HUES64 (cell line): ENCODE measurements around the gene BRF1.

Experiments used
- H3K27ac ChIP-seq: 2 replicates; pipeline ENCODE4 v1.7.0; 2013; ENCODE audit warnings: low read depth, low read length, inconsistent platforms
- H3K27me3 ChIP-seq: 2 replicates; pipeline ENCODE4 v1.6.1; 2013; ENCODE audit warnings: mild to moderate bottlenecking, low read length; ENCODE audit not compliant: insufficient read depth
- H3K36me3 ChIP-seq: 2 replicates; pipeline ENCODE4 v1.6.1; 2013; ENCODE audit warnings: mild to moderate bottlenecking, low read length; ENCODE audit not compliant: insufficient read depth
- H3K4me1 ChIP-seq: 2 replicates; pipeline ENCODE4 v1.6.1; 2013; ENCODE audit warnings: mild to moderate bottlenecking, low read length, moderate library complexity; ENCODE audit not compliant: insufficient read depth
- H3K4me3 ChIP-seq: 2 replicates; pipeline ENCODE4 v1.5.1; 2013; ENCODE audit warnings: mild to moderate bottlenecking, low read length, moderate library complexity
- H3K9ac ChIP-seq: 2 replicates; pipeline ENCODE4 v1.6.1; 2013; ENCODE audit warnings: mild to moderate bottlenecking, low read depth, low read length
- H3K9me3 ChIP-seq: 2 replicates; pipeline ENCODE4 v1.6.1; 2013; ENCODE audit warnings: low read depth, low read length; ENCODE audit not compliant: insufficient read depth
- WGBS: fragments of 150-250, 120-280 bp; methylation state at CpG from one replicate; pipeline ENCODE4 v1.1.7; 2013; ENCODE audit warnings: missing lambda C conversion rate; 5-methylcytosine and 5-hydroxymethylcytosine counted together

BRF1 gene

GRCh38 chr14:105210266-105211025 lies 90.4 kb downstream of the BRF1 start:
- H3K27ac ChIP-seq = no peak overlapping the region
- no peaks in the 10 kb centered on the region for H3K9me3 ChIP-seq
- no peaks in the 10 kb centered on the region for H3K27me3 ChIP-seq
- 94% methylated on average over 30 of the region's 30 CpGs for WGBS
- no peaks in the 10 kb centered on the region for H3K4me1 ChIP-seq
- H3K4me3 ChIP-seq = no peak overlapping the region
- 0 out of 2 replicates have a peak, but pooled peaks cover 8% of the 10 kb centered on the region for H3K36me3 ChIP-seq
- H3K9ac ChIP-seq = no peak overlapping the region

GRCh38 chr14:105209646-105210045 lies 91.2 kb downstream of the BRF1 start:
- no peak overlapping the region for H3K9ac ChIP-seq
- H3K4me1 ChIP-seq = no peaks in the 10 kb centered on the region
- no peak overlapping the region for H3K4me3 ChIP-seq
- H3K27ac ChIP-seq = no peak overlapping the region
- 95% methylated on average over 16 of the region's 16 CpGs for WGBS
- no peaks in the 10 kb centered on the region for H3K27me3 ChIP-seq
- H3K9me3 ChIP-seq = no peaks in the 10 kb centered on the region
- H3K36me3 ChIP-seq = 0 out of 2 replicates have a peak, but pooled peaks cover 8% of the 10 kb centered on the region

GRCh38 chr14:105209091-105209490 lies 91.7 kb downstream of the BRF1 start:
- H3K27me3 ChIP-seq = no peaks in the 10 kb centered on the region
- 0 out of 2 replicates have a peak, but pooled peaks cover 8% of the 10 kb centered on the region for H3K36me3 ChIP-seq
- no peak overlapping the region for H3K27ac ChIP-seq
- H3K9ac ChIP-seq = no peak overlapping the region
- H3K4me1 ChIP-seq = no peaks in the 10 kb centered on the region
- 94% methylated on average over 8 of the region's 8 CpGs for WGBS
- no peak overlapping the region for H3K4me3 ChIP-seq
- no peaks in the 10 kb centered on the region for H3K9me3 ChIP-seq

- Histone ChIP-seq H3K27me3 (no peaks in the 10 kb centered on the region; the same call in 1 of the 2 replicates), H3K4me1 (no peaks in the 10 kb centered on the region), H3K9ac (no peak overlapping the region), H3K27ac (no peak overlapping the region), H3K9me3 (no peaks in the 10 kb centered on the region), H3K36me3 (0 out of 2 replicates have a peak, but pooled peaks cover 8% of the 10 kb centered on the region), H3K4me3 (no peak overlapping the region)
- WGBS = 94% methylated on average over 12 of the region's 12 CpGs
These were observed 92.1 kb downstream of the BRF1 start for GRCh38 chr14:105208738-105209075.

GRCh38 chr14:105207996-105208737 lies 92.6 kb downstream of the BRF1 start:
- no peaks in the 10 kb centered on the region for H3K4me1 ChIP-seq
- 91% methylated on average over 24 of the region's 25 CpGs for WGBS
- no peak overlapping the region for H3K4me3 ChIP-seq
- no peaks in the 10 kb centered on the region for H3K9me3 ChIP-seq
- no peak overlapping the region for H3K9ac ChIP-seq
- no peaks in the 10 kb centered on the region; the same call in 1 of the 2 replicates for H3K27me3 ChIP-seq
- no peak overlapping the region for H3K27ac ChIP-seq
- H3K36me3 ChIP-seq = 0 out of 2 replicates have a peak, but pooled peaks cover 8% of the 10 kb centered on the region

GRCh38 chr14:105207460-105207901 lies 93.3 kb downstream of the BRF1 start:
- Histone ChIP-seq H3K27me3 (no peaks in the 10 kb centered on the region; the same call in 1 of the 2 replicates), H3K4me3 (no peak overlapping the region), H3K36me3 (0 out of 2 replicates have a peak, but pooled peaks cover 8% of the 10 kb centered on the region), H3K27ac (no peak overlapping the region), H3K4me1 (no peaks in the 10 kb centered on the region), H3K9me3 (no peaks in the 10 kb centered on the region), H3K9ac (no peak overlapping the region)
- 87% methylated on average over 13 of the region's 13 CpGs for WGBS

GRCh38 chr14:105206873-105207272 lies 93.9 kb downstream of the BRF1 start:
- no peak overlapping the region for H3K4me3 ChIP-seq
- no peaks in the 10 kb centered on the region; the same call in 1 of the 2 replicates for H3K27me3 ChIP-seq
- no peak overlapping the region for H3K9ac ChIP-seq
- H3K9me3 ChIP-seq = no peaks in the 10 kb centered on the region
- no peaks in the 10 kb centered on the region for H3K4me1 ChIP-seq
- H3K27ac ChIP-seq = no peak overlapping the region
- WGBS = 86% methylated on average over 5 of the region's 5 CpGs
- 0 out of 2 replicates have a peak, but pooled peaks cover 8% of the 10 kb centered on the region for H3K36me3 ChIP-seq

- H3K4me3 ChIP-seq = no peak overlapping the region
- H3K9ac ChIP-seq = no peak overlapping the region
- 81% methylated on average over 12 of the region's 12 CpGs for WGBS
- no peaks in the 10 kb centered on the region; the same call in 1 of the 2 replicates for H3K27me3 ChIP-seq
- no peaks in the 10 kb centered on the region for H3K9me3 ChIP-seq
- 0 out of 2 replicates have a peak, but pooled peaks cover 7% of the 10 kb centered on the region for H3K36me3 ChIP-seq
- H3K27ac ChIP-seq = no peak overlapping the region
- no peaks in the 10 kb centered on the region for H3K4me1 ChIP-seq
These were observed 95.1 kb downstream of the BRF1 start for GRCh38 chr14:105205673-105206208.

GRCh38 chr14:105204931-105205672 lies 95.7 kb downstream of the BRF1 start:
- Histone ChIP-seq H3K36me3 (0 out of 2 replicates have a peak, but pooled peaks cover 2% of the 10 kb centered on the region), H3K9ac (no peak overlapping the region), H3K4me3 (no peak overlapping the region), H3K4me1 (no peaks in the 10 kb centered on the region), H3K27me3 (no peaks in the 10 kb centered on the region; the same call in 1 of the 2 replicates), H3K27ac (no peak overlapping the region), H3K9me3 (no peaks in the 10 kb centered on the region)
- whole genome bisulfite sequencing = 86% methylated on average over 21 of the region's 21 CpGs

GRCh38 chr14:105204206-105204930 lies 96.4 kb downstream of the BRF1 start:
- H3K4me3 ChIP-seq = no peak overlapping the region
- WGBS = 91% methylated on average over 24 of the region's 24 CpGs
- no peaks in the 10 kb centered on the region for H3K36me3 ChIP-seq
- no peaks in the 10 kb centered on the region; the same call in 1 of the 2 replicates for H3K27me3 ChIP-seq
- no peaks in the 10 kb centered on the region for H3K4me1 ChIP-seq
- H3K9ac ChIP-seq = no peak overlapping the region
- H3K9me3 ChIP-seq = no peaks in the 10 kb centered on the region
- no peak overlapping the region for H3K27ac ChIP-seq
